T-helper 2 cell treated with Interferon-gamma antibody and Interleukin-4, amounts not matched to agents 100 ng/mL and 5 ng/mL, for 36 hours (primary cell): ENCODE measurements around the gene SS18L1. TPM values are rescaled to one million over a fixed set of nuclear protein-coding genes. Genes with fewer than 3 reads are reported as not detected.

ENCODE experiments used
- intact Hi-C: fragments of 100-400 bp; cut with micrococcal nuclease; formaldehyde crosslinking; loops from one replicate; pipeline ENCODE4 v1.15.1; 2023
- total RNA-seq: library from RNA; stranded (reverse); gene quantifications from 2 replicates; pipeline ENCODE4 v1.2.3, GENCODE V29; 2022

The SS18L1 gene
- total RNA-seq, 1 donor from 2014 or later: 20.0 TPM

- intact Hi-C loops: no loop called here
Observed at GRCh38 chr20:62208795-62209755, 65.5 kb downstream of the SS18L1 start.

GRCh38 chr20:62209850-62210495 is 66.4 kb downstream of the SS18L1 start:
- intact Hi-C loops: no loop called here

- intact Hi-C loops: no loop called here
Observed at GRCh38 chr20:62210496-62210855, 66.9 kb downstream of the SS18L1 start.

GRCh38 chr20:62211216-62211615 is 67.6 kb downstream of the SS18L1 start:
- intact Hi-C loops: no loop called here

GRCh38 chr20:62211769-62212288 is 68.3 kb downstream of the SS18L1 start:
- intact Hi-C loops: no loop called here

- intact Hi-C loops: no loop called here
Observed at GRCh38 chr20:62212299-62212698, 68.7 kb downstream of the SS18L1 start.

- intact Hi-C loops: no loop called here
Observed at GRCh38 chr20:62214067-62214466, 70.5 kb downstream of the SS18L1 start.

GRCh38 chr20:62215020-62215990 is 71.7 kb downstream of the SS18L1 start:
- intact Hi-C loops: no loop called here

GRCh38 chr20:62215991-62216635 is 72.5 kb downstream of the SS18L1 start:
- intact Hi-C loops: no loop called here

GRCh38 chr20:62216636-62217566 is 73.3 kb downstream of the SS18L1 start:
- intact Hi-C loops: no loop called here

- intact Hi-C loops: no loop called here
Observed at GRCh38 chr20:62217913-62218773, 74.6 kb downstream of the SS18L1 start.

GRCh38 chr20:62219101-62219991 is 75.8 kb downstream of the SS18L1 start:
- intact Hi-C loops: no loop called here

- intact Hi-C loops: no loop called here
Observed at GRCh38 chr20:62219992-62220665, 76.6 kb downstream of the SS18L1 start, which contains the start of gene HRH3. HRH3 (minus strand) TSS chr20:62220278; CDS start chr20:62219970, 308 bp downstream.

GRCh38 chr20:62220666-62221568 is 77.3 kb downstream of the SS18L1 start:
- intact Hi-C loops: no loop called here

- intact Hi-C loops: no loop called here
Observed at GRCh38 chr20:62222266-62222850, 78.8 kb downstream of the SS18L1 start.
